Lung (tissue), 12 donors: ENCODE data around the gene CLDN12. TPM values are rescaled to one million over a fixed set of nuclear protein-coding genes. Genes with fewer than 3 reads are reported as not detected.

Experiments
- ATAC-seq: fragments of 200-7000 bp; cut with Tn5 transposase; one replicate; pipeline ENCODE4 v1.9.1; 2020; ENCODE audit warnings: moderate number of reproducible peaks; ENCODE audit not compliant: insufficient read depth, low FRiP score
- DNase-seq, 3 donors: peaks; one replicate each; pipeline ENCODE4 v3.0.0-alpha.2; 2013 to 2017
- H3K27ac ChIP-seq, 2 donors: one replicate each; pipeline ENCODE4 v1.5.1; 2013; ENCODE audit warnings: mild to moderate bottlenecking in 2 of 2, moderate library complexity in 2 of 2, control low read depth in 1 of 2, inconsistent platforms in 1 of 2, low read depth in 1 of 2, low read length in 1 of 2
- H3K27me3 ChIP-seq, 3 donors: one replicate each; pipeline ENCODE4 v1.5.1; 2013; ENCODE audit warnings: low read length in 2 of 3; ENCODE audit not compliant: control insufficient read depth in 3 of 3, insufficient read depth in 3 of 3
- H3K36me3 ChIP-seq, 4 donors: one replicate each; pipeline ENCODE4 v1.5.1; 2013; ENCODE audit warnings: low read length in 4 of 4, mild to moderate bottlenecking in 1 of 4, moderate library complexity in 1 of 4; ENCODE audit not compliant: control insufficient read depth in 4 of 4, insufficient read depth in 4 of 4
- H3K4me1 ChIP-seq, 5 donors: one replicate each; pipeline ENCODE4 v1.5.1; 2013; ENCODE audit warnings: low read length in 5 of 5, mild to moderate bottlenecking in 2 of 5, moderate library complexity in 1 of 5; ENCODE audit not compliant: control insufficient read depth in 5 of 5, insufficient read depth in 5 of 5
- H3K4me3 ChIP-seq: one replicate; pipeline ENCODE4 v1.5.1; 2013; ENCODE audit warnings: mild to moderate bottlenecking, control low read depth, moderate library complexity
- H3K9ac ChIP-seq, 2 donors: one replicate each; pipeline ENCODE4 v1.5.1; 2013; ENCODE audit warnings: low read length in 2 of 2, control low read depth in 1 of 2; ENCODE audit not compliant: insufficient read depth in 1 of 2
- H3K9me3 ChIP-seq, 4 donors: one replicate each; pipeline ENCODE4 v1.5.1; 2013; ENCODE audit warnings: low read length in 3 of 4, mild to moderate bottlenecking in 1 of 4, moderate library complexity in 1 of 4; ENCODE audit not compliant: control insufficient read depth in 4 of 4, insufficient read depth in 3 of 4
- CTCF ChIP-seq: IDR thresholded peaks from 2 replicates; pipeline ENCODE4 v1.5.1; 2012; ENCODE audit warnings: mild to moderate bottlenecking; ENCODE audit errors: control extremely low read depth, extremely low read depth
- WGBS, 2 donors: extraction: QIAGEN DNeasy Blood & Tissue Kit; methylation state at CpG; one replicate each; pipeline ENCODE4 v1.1.7; 2013; 5-methylcytosine and 5-hydroxymethylcytosine counted together
- polyA plus RNA-seq, 2 donors: library from polyadenylated mRNA; stranded (reverse); fragments of 200-250 nt; gene quantifications; one replicate each; pipeline ENCODE4 v1.2.1, GENCODE V29; 2013
- total RNA-seq, 2 donors: library from RNA; depleted of rRNA in 1 of 2; stranded (reverse); fragments of >200 nt in 1 of 2; gene quantifications; one replicate each; pipeline ENCODE4 v1.2.1, GENCODE V29; 2014 to 2021
- donor health status: control.
- donor health status: control.
- donor health status: Bipolar disorder and iron deficiency.
- donor health status: healthy.
- donor health status: DM: yes; HTN: yes; CAD: no.

Gene CLDN12
- total and polyA plus RNA-seq, 4 donors, result 15.3 to 40.2 (median 30.0) TPM

- H3K27ac ChIP-seq, result no peak overlapping the region
- no peaks in the 10 kb centered on the region for H3K27me3 ChIP-seq
- no peak overlapping the region for H3K4me3 ChIP-seq
- no peaks in the 10 kb centered on the region for H3K36me3 ChIP-seq
- H3K9me3 ChIP-seq, result peaks cover 0 to 17% (median 0%) of the 10 kb centered on the region in 4 donors
- no peak for TF ChIP-seq CTCF
- no peaks in the 10 kb centered on the region for H3K4me1 ChIP-seq
- ATAC-seq (no peak), DNase-seq (no peak)
- H3K9ac ChIP-seq, result no peak overlapping the region
- WGBS, 2 donors, result 74 to 83% methylated on average over 10 of the region's 10 CpGs
Observed at GRCh38 chr7:90432752-90433151, 29.5 kb downstream of the CLDN12 start.

- Histone ChIP-seq H3K9ac (no peak overlapping the region), H3K9me3 (peaks cover 0 to 17% (median 0%) of the 10 kb centered on the region in 4 donors), H3K27ac (no peak overlapping the region), H3K27me3 (no peaks in the 10 kb centered on the region), H3K4me3 (no peak overlapping the region), H3K36me3 (no peaks in the 10 kb centered on the region), H3K4me1 (no peaks in the 10 kb centered on the region)
- whole genome bisulfite sequencing, 2 donors, result 76 to 91% methylated on average over 3 of the region's 3 CpGs
- ATAC-seq (no peak), DNase-seq (no peak)
- TF ChIP-seq CTCF, result no peak
Observed at GRCh38 chr7:90433221-90433620, 30.0 kb downstream of the CLDN12 start.

GRCh38 chr7:90445633-90446032 is 42.4 kb downstream of the CLDN12 start:
- Histone ChIP-seq H3K27me3 (no peaks in the 10 kb centered on the region), H3K9me3 (no peaks in the 10 kb centered on the region), H3K9ac (no peak overlapping the region), H3K4me3 (no peak overlapping the region), H3K36me3 (no peaks in the 10 kb centered on the region), H3K27ac (no peak overlapping the region), H3K4me1 (no peaks in the 10 kb centered on the region)
- ATAC-seq (no peak), DNase-seq (no peak)
- TF ChIP-seq CTCF, result no peak
- WGBS, 2 donors, result 43 to 55% methylated on average over 2 of the region's 2 CpGs

GRCh38 chr7:90446137-90446899 is 43.1 kb downstream of the CLDN12 start:
- Histone ChIP-seq H3K9ac (no peak overlapping the region), H3K9me3 (no peaks in the 10 kb centered on the region), H3K4me3 (no peak overlapping the region), H3K36me3 (no peaks in the 10 kb centered on the region), H3K4me1 (no peaks in the 10 kb centered on the region), H3K27me3 (no peaks in the 10 kb centered on the region), H3K27ac (no peak overlapping the region)
- ATAC-seq (no peak), DNase-seq (no peak)
- TF ChIP-seq CTCF, result no peak
- 61 to 65% methylated on average over 4 of the region's 4 CpGs for WGBS, 2 donors
